Measurements from ENCODE around the gene COX6B2.

The COX6B2 gene

DNA sequence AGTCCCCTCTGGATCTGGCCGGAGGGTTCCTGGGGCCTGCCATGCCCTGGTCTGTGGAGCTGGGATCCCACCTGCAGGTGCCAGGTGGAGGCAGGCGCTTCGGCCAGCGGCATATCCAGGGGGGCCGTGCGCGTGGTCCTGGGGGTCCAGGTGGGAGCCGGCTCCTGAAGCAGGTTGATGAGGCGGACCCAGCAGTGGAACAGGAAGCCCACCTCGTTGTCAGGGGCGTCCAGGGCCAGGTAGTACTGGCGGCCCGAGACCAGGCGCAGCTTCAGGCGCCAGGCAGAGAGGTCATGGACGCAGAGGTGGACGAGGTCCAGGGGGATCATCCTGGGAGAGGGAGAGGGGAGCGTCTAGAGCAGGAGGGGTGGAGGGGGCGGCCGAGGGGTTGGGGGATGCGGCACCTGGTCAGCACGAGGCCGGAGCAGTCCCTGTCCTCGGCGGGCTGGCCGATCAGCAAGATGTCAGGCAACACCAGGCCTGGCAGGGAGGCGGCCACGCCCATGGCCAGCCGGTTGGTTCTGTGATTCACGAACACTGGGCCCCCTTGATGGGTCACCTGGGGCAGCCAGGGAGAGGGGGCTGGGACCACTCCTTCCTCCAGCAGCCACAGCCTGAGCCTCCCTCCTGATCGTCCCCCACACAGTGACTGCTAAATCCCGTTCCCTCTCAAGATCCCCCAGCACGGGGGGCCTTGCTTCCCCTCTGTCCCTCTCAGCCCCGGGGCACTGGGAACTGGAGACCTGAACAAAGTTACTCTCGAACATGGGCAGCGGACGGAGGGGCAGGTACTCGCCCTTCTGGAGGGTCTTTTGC lies 7.9 kb upstream of the COX6B2 start:
- DNase-seq, result no peak

DNA sequence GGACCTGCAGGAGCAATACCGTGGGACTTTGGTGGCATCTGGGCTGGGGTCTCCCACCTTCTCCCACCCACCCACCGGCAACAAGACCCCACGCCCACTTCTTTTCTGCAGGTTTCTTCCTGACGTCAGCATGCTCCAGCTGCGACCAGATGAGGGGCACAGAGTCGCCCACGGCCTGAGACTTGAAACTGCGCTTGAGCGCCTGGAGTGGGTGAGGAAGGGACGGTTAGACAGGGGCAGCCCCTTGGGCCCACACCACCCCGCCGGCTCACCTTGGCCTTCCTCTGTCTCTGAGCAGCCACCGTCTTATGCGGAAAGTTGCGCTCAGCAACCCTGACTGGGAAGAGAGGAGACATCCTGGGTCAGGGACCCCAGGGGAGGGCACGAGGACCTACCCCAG lies 6.4 kb upstream of the COX6B2 start:
- no peak for DNase-seq

DNA sequence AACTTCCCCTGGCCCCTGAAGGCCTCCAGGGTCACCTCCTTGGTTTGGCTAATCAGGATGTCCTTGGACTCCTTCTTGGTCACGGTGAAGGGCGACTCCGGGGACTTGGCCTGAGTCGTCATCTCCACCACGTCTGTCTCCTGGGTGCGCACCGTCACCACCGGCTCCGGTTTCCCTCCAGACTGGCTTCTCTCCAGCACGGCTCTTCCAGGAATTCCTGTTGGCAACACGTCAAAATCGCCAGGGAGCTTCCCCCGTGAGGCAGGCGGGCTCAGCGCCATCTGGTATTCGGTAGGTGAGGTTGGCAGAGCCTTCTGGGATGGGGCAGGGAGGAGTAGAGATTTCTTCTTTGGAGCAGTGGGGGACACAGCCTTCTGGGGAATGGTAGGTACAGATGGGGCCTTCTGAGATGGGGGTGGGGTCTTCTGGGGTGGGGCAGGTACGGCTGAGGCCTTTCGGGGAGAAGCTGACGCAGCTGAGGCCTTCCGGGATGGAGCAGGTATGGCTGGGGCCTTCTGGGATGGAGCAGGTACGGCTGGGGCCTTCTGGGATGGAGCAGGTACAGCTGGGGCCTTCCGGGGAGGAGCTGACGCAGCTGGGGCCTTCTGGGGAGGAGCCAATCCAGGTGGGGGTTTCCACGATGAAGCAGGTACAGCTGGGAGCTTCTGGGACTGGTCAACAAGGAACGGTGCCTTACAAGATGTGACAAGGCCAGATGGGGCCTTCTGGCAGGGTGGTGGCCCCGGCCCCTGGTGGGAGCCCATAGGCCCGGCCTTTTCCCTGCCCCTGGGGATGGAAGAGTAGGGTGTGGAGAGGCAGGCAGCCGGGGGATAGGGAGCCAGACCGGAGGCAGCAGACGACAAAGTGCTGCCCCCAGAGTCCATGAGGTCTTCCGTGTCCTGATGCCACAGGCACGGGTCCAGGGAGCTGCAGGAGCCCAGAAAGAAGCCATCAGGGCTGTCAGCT lies 4.7 kb upstream of the COX6B2 start:
- no peak for DNase-seq

DNA sequence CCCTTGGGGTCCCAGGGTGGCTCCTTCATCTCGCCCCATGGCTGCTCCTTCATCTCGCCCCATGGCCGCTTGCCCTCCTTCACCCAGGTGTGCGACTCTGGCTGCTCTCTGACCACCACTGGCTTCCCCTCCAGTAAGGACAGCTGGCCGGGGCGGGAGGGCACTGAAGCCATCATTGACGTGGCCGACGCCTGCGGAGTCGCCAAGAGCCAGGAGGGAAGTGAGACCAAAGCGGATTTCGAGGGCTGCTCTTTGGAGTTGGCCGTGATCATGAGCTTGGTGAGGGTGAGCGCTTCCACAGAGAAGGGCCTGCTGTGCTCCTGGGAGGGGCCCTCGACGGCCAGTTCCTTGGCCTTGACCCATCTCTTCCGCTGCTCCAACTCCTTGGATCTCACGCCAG lies 4.0 kb upstream of the COX6B2 start:
- no peak for DNase-seq

DNA sequence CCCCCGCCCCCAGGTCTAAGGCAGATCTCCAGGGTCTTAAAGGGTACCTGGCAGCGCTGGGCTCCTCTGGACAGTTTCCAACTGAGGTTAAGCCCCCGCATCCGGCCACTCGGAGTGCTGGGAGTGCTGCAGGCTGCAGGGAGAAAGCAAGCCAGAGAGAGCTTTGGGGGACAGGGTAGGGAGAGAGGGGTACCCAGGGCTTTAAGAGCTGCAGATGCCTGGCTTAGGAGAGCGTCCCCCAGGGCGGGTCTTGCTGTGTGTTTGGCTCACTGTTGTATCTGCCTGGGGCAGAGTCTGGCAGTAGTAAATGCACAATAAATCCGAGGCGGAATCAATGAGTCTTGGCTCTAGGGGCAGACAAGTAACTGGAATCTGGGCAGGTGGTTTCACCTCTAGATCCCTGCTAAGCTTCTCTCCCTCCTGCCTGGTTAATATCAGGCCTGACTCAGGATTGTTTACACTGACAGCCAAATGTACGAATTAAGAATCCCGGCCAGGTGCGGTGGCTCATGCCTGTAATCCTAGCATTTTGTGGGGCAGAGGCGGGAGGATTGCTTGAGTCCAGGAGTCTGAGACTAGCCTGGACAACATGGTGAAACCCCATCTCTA lies 798 bp upstream of the COX6B2 start:
- DNase-seq, result no peak

DNA sequence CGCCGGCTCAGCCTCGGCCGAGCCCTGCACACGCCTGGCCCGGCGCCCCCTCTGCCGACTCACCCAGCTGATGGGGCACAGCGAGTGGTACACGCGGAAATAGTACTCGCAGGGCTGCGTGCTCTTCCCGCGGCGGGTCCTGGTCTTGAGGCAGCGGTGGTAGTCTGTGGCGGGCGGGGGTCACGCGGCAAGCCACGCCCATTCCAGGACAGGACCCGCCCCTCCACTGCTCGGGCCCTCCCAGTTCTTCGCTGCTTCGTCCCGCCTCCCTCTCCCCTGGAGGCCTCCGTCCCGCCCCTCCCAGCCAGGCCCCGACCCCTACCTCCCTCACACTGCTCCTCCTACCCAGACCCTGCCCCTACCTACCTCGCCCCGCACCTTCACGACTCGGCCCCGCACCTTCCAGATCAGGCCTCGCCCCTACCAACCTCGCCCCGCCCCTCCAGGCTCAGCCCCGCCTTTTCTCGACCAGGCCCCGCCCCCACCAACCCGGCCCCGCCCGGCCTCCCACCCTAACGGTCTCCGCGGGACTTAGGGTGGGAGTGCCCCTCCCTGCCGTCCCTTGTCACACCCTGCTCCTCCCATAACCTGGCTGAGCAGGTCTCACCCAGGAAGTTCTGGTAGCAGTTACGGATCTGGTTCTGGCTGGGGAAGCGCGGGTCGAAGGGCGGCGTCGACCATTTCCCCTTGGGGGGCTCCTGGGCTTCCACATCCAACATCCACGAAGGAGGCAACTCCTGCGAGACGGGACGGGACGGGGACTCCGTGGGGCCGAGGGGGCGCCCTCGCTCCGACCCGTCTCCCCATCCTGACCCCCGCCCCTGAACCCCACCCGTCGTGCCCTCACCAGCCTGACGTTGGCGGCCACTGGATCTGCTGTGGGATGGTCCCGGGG lies 469 bp downstream of the COX6B2 start:
- DNase-seq, result peak; percentile 58

DNA sequence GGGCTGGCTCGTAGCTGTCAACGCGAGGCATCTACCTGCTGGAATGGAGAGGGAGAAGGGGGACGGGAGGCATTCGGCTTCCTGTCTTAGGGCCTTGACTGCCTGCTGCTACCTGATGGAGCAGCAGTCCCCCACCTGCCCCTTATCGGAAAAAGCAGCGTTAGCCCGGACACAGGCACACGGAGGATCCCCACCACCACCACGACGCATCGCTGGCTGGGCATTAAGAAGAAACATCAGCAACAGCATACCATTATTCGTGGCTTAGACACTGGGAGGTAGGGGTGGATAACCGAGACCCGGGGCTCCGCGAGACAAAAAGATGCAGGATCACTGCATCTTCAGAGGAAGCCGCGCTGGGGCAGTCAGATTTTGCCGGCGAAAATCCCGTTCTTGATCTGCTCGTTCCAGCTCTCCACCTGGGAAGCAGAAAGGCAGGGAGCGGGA lies 1.1 kb downstream of the COX6B2 start:
- no peak for DNase-seq

DNA sequence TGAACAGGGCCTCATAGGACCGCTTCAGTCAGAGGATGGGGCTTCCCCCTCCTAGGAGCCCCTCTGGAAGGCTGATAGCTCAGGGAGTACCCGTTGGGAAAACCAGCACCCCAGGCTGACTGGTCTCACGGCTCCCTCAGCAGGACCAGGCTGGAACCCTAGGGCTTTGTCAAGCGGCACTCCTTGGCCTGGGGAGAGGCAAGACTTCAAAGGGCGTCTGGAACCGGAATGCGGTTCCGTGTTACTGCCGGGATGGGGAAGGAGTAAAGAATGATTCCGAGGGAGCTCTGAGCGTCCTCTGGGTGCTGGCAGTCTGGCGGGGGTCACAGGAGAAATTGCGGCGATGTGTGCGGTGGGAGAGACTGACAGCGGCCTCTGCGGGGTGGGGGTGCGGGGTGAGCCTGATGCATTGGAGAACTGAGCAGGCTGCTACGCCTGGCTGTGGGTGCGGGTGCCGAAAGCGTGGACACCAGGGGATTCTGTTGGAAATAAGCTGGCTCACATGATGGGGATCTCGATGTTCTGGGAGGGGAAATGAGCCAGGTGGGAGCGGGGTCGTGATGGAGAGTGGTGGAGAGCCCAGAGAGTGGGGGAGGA lies 1.9 kb downstream of the COX6B2 start:
- no peak for DNase-seq

DNA sequence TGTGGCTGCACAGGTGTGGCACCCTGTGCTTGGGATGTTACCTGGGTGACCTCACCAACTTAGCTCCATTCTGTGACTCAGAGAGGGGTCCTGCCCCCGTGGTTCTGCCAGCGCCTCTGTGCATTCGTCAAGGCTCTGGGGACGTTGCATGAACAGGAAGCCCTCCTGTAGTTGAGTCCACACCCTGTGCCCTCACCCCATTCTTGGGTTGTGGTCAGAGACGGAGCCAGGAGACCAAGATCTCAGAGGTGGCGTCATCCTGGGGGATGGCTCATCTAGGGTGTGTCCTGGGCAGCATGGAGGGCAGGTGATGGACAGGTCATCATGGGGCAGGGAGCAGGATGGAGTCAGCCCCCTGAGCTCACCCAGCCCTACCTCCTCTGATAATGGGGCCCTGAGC lies 2.5 kb downstream of the COX6B2 start:
- DNase-seq, result no peak

DNA sequence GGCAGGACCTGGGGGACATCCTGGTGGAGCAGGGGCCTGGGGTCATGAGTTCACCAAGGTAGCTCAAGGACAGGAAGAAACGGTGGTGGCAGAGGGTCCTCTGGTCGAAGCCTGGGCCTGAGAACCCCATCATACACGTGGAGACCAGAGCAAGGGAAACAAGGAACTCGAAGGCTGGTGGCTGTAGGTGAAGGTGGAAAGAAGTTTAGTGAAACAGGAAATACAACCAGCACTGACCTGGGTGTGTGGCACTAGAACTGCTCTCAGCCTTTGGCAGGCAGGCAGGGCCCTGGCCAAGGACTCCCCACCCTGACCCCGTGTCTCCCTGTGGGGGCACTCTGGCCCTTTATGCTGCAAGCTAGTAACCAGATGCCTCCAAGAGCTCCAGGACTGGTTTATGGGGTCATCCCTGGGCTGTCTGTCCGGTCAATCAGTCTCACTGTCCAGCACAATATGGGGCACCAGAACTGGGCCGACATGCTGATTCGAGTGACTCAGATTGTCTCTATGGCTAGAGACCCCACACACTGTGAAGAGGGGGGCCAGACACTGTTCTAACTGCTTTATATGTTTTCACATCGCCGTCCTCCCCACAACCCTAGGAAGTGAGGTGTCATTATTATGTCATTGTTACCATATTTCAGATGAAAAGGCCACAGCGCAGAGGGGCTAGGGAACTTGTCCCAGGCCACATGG lies 3.8 kb downstream of the COX6B2 start:
- DNase-seq, result no peak

DNA sequence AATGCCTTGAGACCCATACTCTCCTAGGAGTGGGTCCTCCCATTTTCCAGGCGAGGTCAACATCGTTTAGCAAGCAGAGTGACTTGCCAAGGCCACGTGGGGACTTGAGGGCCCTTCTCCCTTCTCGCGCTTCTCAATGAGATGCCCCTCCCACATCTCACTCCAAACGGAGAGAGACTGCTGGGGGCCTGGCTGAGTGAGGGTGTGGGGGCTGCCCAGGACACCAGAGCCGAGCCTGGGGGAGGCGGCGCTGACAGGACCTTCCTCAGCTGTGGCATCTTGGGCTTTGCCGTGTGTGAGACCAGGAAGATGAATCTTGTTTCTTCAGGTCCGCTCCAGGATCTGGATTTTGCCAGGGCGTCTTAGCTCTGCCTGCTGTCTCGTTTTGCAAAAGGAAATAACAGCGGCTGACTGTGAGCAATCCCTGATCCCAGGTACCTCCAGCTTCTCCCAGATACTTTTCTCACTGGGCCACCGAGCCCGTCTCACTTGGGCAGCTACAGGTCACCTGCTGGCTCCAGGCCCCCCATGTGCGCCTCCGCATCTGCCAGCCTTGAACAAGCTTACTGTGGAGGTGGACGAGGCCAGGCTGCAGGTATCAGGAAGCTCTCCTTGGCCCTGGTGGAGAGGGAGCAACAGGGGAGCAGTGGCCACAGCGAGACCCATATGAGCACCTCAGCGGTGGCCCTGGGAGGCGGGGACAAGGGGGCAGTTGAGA lies 6.0 kb downstream of the COX6B2 start:
- no peak for DNase-seq

DNA sequence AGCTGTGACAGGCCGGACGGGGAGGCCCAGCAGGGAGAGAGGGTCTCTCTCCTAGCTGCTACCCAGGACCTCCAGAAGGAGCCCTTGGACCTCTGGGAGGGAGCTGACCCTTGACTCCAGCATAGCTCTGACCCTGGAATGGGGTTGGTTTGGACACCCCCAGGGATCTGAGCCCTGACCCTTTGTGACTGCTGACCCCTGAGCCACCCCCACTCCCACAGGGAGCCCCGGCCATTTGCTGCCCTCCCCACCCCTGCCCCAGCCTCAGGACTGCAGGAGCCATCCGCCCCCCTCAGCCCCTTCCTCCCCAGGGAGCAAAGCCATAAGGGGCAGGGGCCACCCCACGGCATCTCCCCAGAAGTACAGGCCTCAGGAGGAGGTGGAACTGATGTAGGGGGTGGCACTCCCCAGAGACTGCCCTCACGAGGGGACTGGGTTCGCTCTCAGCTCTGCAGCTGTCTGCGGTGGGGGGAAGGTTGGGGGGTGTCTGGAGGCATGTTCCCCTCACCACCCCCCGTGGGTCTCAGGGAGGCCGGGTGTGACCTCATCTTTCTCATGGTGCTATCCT lies 7.0 kb downstream of the COX6B2 start:
- no peak for DNase-seq

DNA sequence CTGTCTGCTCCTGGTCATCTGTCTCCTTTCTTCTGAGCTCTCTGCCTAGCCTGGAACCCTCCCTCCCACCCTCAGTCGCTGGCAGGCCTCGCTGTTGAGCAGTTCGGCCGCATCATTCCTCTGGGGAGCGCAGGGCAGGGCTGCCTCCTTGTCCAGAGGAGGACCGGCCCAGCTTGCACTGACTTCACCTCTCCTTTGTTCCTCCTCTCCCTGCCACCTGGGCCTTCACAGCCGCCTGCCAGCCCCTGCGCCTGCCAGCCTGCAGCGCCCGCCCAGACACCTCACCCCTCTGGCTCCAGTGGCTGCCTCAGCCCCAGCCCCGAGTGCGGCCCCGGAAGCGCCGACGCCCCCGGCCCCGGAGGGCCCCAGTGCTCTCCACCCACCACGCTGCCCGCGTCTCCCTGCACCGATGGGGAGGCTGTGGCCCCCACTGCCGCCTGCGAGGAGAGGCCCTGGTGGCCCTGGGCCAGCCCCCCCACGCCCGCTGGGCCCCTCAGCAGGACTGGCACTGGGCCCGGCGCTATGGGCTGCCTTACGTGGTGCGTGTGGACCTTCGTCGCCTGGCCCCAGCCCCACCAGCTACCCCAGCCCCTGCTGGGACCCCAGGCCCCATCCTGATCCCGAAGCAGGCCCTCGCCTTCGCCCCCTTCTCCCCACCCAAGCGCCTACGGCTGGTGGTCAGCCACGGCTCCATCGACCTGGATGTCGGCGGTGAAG lies 7.6 kb downstream of the COX6B2 start:
- no peak for DNase-seq

DNA sequence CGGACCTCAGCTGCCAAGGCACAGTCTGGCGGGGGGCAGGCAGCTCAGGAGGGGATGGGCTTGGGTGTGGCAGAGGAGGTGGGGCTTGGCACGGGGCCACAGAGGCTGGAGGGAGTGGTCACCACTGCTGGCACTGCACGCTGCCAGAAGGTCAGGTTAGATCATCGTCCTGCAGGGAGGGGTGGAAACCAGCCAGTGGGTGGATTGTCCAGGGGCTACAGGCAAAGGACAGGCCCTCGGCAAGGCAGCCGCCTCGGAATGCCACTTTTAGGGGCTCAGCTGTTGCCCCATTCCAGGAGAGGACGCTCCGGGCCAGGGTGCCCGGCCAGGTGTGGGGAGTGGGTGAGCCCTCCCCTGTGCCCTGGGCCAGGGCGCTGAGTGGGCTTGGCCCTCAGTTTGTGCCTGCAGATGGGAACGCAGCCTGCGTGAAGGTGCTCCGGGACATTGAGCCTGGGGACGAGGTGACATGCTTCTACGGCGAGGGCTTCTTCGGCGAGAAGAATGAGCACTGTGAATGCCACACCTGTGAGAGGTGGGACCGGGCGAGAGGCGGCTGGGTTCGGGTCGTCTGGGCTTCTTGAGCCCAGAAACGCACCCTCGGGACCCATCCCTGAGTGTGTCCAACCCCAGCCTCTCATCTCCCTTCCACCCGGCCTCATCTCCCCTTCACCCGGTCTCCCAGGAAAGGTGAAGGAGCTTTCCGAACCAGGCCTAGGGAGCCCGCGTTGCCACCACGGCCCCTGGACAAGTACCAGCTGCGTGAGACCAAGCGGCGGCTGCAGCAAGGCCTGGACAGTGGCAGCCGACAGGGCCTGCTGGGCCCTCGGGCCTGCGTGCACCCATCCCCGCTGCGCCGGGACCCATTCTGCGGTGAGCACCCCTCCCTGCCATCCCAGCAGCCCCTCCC lies 8.4 kb downstream of the COX6B2 start:
- no peak for DNase-seq

DNA sequence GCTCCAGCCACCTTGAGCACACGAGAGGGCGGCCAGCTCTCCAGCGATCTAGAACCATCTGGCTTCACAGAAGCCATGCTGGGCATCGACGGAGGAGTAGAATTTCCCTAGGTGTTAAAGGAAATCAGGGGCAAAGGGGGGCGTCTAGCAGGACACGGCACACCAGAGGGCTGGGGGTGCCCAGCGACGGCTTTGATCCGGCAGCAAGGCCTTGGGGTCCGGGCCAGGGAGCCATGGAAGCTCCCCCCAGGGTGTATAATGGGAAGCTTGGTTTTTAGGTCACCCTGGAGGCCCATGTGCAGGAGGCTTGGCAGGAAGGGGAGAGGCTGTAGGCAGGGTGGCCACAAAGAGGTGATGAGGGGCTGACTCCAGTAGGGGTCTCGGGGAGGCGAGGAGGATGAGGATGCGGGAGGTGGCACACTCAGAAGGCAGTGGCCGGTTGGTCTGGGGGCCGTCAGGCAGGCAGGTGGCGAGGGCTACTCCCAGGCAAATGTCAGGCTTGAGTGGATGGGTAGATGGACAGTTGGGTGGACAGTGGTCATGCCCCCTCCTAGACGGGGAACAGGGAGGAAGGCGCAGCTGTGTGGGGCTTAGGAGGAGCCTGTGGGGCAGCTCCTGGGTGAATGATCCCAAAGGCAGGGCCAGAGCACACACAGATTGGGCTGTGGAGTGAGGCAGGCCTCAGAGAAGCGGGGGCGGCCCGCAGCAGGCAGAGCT lies 9.3 kb downstream of the COX6B2 start:
- DNase-seq, result no peak

DNA sequence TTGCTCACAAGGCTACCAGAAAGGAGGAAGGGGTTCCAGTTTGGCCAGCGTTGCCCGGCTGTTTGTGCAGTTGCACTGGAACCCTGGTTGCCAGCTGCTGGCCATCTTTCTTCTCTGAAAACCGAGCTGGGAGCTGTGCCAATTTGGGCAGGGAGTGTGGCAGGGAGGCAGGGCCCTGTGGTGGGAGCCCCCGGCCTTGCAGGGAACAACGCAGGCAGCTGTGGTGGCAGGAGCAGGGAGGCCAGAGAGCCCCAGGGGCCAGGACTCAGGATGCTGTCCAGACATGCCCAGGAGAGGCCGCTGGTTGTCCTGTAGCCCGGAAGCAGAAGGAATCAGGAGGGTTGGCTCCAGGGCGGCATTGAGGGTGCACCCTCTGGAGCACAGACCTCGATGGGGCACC lies 10.1 kb downstream of the COX6B2 start:
- DNase-seq, result no peak

DNA sequence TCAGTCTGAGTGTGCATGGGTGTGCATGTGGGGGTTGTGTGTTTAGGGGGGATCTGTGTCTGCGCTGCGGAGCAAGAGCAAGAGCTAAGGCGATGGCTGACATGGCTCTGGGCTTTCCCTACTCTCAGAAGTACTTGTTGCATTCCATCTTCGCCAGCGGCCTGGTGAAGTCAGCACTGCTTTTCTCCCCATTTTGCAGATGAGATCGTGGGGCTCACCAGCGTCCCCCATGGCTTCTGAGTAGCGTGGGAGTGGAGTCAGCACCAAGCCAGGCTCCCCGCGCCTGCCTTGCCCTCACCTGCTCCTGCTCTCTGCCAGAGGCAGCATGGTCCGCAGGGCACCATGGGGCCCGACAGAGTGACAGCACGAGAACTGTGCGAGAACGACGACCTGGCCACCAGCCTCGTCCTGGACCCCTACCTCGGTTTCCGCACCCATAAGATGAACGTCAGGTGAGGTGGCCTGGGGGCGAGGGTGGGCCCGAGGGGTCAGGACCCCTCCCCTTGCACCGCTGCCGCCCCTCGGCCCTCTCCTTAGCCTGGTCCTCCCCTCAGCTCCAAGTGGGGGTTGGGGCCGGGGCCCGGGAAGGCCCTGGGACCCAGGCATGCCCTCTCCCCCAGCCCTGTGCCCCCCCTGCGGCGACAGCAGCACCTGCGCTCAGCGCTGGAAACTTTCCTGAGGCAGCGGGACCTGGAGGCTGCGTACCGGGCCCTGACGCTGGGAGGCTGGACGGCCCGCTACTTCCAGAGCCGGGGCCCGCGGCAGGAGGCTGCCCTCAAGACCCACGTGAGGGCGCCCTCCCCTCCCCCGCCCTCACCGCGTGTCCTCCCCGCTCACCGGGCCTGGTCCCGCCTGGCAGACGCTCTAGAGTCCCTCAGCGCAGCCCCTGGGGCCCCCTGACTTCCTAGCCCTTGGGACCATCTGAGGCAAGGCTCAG lies 12.7 kb downstream of the COX6B2 start:
- DNase-seq, result no peak
